EH (cell line): ENCODE data around the gene TPST2.

Experiments
- DNase-seq: peaks from one replicate; pipeline ENCODE4 v3.0.0-alpha.2; 2015; ENCODE audit warnings: low read depth

TPST2 gene

GRCh38 chr22:26580240-26580962 lies 9.5 kb downstream of the TPST2 start:
- no peak for DNase-seq

GRCh38 chr22:26579331-26579886 lies 10.5 kb downstream of the TPST2 start:
- no peak for DNase-seq

- DNase-seq = no peak
These were observed 12.9 kb downstream of the TPST2 start for GRCh38 chr22:26577081-26577480.

GRCh38 chr22:26576026-26576680 lies 13.8 kb downstream of the TPST2 start:
- DNase-seq = peak; percentile 52

GRCh38 chr22:26574001-26574723 lies 15.8 kb downstream of the TPST2 start:
- DNase-seq = no peak

GRCh38 chr22:26573026-26573662 lies 16.8 kb downstream of the TPST2 start:
- DNase-seq = peak; percentile 57

- no peak for DNase-seq
These were observed 18.9 kb downstream of the TPST2 start for GRCh38 chr22:26570864-26571525.

- DNase-seq = no peak
These were observed 19.8 kb downstream of the TPST2 start for GRCh38 chr22:26570115-26570514.

- DNase-seq = peak; percentile 84
These were observed 21.7 kb downstream of the TPST2 start for GRCh38 chr22:26568207-26568706.

- DNase-seq = no peak
These were observed 22.3 kb downstream of the TPST2 start for GRCh38 chr22:26567610-26568009.

- no peak for DNase-seq
These were observed 22.9 kb downstream of the TPST2 start for GRCh38 chr22:26566994-26567393.

- DNase-seq = no peak
These were observed 24.0 kb downstream of the TPST2 start for GRCh38 chr22:26565889-26566288.

GRCh38 chr22:26565181-26565580 lies 24.8 kb downstream of the TPST2 start:
- DNase-seq = no peak

GRCh38 chr22:26564672-26565071 lies 25.3 kb downstream of the TPST2 start:
- no peak for DNase-seq

GRCh38 chr22:26564181-26564580 lies 25.8 kb downstream of the TPST2 start:
- no peak for DNase-seq

- no peak for DNase-seq
These were observed 26.9 kb downstream of the TPST2 start for GRCh38 chr22:26563022-26563421.

- no peak for DNase-seq
These were observed 28.0 kb downstream of the TPST2 start for GRCh38 chr22:26561756-26562417.

GRCh38 chr22:26559961-26560575 lies 29.9 kb downstream of the TPST2 start:
- DNase-seq = no peak

- peak; percentile 54 for DNase-seq
These were observed 31.6 kb downstream of the TPST2 start for GRCh38 chr22:26558248-26558895.

- DNase-seq = no peak
These were observed 33.0 kb downstream of the TPST2 start for GRCh38 chr22:26556904-26557303.
